ENCODE measurements around the gene CNGA3.

Gene CNGA3

GRCh38 chr2:98329549-98329948 is 16.7 kb upstream of the CNGA3 start:
- no peak for DNase-seq

GRCh38 chr2:98332989-98333388 is 13.3 kb upstream of the CNGA3 start:
- no peak for DNase-seq

DNA sequence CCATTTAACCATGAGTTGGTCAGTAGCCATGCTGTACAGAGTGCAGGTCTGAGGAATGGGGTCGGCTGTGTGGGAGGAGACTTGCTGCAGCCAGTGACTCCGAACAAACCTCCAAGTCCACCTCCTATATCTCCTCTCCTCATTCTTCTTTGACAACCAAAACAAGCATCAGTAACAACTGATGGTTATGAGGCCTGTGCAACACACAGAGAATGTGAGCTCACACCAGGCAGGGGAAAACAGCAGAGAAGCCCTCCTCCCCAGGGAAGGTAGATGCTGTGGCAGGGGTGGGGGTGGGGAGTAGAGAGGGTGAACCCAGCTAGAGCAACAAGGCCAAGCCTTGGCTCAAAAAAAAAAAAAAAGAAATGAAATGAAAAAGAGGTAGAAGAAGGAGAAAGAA is 12.3 kb upstream of the CNGA3 start:
- no peak for DNase-seq

- DNase-seq: no peak
These were observed 11.7 kb upstream of the CNGA3 start for GRCh38 chr2:98334439-98335078.

DNA sequence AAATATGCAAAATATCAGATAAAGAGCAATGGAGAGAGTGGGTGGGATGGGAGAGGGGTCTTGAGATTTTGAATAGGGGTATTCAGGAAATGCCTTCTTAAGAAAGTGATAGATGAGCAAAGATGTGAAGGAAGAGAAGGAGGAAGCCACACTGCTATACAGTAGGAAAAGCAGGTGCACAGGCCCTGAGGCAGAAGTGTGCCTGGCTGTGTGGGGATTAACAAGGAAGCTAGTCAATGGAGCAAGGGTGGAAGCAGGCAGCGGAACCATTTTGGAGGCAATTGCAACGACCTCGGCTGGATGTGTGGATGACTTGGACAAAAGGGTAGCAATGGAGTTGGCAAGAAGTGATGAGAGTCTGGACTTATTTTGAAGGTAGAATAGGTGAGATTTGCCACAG is 11.0 kb upstream of the CNGA3 start:
- DNase-seq: no peak

GRCh38 chr2:98341241-98341640 is 5.0 kb upstream of the CNGA3 start:
- no peak for DNase-seq

DNA sequence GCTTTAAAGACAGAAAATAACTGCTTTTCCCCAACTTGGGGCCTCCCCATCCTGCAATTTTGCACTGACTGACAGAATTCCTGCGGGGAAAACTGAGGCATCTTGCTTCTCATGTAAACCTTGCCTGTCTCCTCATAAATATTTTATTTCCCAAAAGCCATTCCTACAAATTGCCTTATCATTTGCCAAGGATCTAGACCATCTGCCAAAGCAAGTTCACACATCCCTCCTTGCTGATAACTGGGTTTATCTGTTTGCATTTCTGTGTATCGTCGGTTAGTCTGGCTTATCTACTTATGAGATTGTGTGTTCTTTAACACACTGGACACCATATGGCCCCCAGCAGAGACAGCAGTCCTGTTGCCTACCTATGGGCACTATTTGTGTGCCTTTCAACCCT is 3.0 kb upstream of the CNGA3 start:
- DNase-seq: no peak

DNA sequence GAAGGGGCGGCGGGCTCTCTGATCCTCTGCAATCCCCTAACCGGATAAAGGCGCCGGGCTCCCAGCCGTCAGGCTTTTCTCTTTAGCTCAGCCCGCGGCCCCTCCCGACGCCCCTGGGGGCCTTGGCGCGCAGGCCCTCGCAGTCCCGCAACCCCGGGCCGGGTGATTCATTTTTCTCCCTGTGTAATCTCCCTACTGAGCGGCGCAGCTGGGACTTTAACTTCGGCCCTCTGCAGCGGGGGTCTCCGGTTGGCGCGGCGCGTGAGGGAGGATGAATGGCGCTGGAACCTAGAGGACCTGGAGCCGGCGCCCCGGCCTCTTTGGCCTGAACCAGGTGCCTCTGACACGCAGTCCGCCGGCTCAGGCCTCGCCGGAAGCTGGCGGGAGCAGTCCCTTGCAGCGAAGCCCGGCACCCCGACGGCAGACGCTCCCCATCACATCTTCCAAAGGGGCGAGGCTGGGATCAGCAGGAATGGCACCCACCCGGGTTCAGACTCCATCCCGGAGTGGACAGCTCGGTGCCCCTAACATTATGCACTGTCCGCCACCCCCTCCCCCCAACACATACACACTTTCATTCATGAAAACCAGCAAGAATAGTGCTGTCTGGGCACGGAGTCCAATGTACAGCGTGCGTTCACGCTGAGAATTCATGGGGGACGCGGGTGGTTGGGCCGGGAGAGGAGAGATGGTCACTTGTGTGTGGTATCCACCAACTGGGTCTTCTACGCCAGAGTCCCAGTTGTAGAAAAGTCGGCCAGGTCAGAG is 1.2 kb downstream of the CNGA3 start:
- no peak for DNase-seq

GRCh38 chr2:98348066-98348561 is 1.9 kb downstream of the CNGA3 start:
- no peak for DNase-seq

DNA sequence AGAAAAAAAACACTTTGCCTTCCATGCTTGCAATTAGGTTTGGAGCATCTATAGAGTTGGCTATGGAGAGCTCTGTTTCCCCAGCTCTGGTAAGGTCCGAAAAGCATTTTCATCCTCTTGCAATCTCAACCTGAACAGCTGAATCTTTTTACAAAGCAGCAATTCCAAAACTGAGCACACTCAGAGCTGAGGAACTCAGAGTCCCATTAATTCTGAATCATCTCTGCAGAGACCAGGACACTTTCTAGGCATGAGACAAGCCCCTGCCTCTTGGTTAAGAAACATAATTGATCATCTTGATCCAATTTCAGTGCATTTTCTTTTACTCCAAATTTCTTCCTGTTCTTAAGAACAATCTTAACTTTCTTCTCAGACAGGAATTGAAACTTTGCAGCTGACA is 4.2 kb downstream of the CNGA3 start:
- DNase-seq: no peak

GRCh38 chr2:98355881-98356280 is 9.6 kb downstream of the CNGA3 start:
- no peak for DNase-seq

GRCh38 chr2:98356729-98357128 is 10.5 kb downstream of the CNGA3 start:
- no peak for DNase-seq

DNA sequence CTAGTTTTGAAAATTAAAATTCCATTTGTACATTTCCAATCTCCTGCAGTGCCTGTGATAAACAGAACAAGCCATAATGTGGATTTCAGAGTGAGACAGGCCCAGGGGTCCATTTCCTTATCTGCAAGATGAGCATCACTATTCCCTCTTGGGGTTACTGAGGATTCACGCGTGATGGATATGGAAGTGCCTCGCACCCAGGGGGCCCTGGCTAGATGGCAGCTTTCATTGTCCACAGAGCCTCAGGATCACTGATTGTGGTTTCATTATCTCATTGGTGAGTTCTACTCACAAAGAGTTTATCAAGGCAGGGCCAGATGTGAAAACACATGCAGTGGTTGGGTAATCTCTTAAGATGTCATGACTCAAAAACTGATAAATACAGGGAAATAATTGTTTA is 11.6 kb downstream of the CNGA3 start:
- no peak for DNase-seq

- no peak for DNase-seq
These were observed 13.7 kb downstream of the CNGA3 start for GRCh38 chr2:98359986-98360385.

DNA sequence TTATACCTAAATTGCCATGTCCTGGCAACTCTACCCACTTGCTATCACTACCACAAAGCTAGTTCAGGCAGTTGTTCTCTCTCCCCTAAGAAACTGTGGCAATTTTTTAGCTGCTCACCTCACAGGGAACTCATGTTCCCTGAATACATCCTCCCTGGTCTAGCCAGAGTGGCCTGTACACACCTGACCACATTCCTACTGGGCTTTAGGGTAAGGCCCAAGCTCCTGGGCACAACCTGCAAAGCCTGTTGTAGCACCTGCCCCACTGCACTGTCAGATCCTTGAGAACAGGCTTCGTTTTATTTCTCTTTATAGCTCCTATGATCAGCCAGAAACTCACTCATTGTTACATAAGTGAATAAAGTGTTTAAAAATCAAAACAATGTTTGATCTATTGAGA is 21.5 kb downstream of the CNGA3 start:
- DNase-seq: no peak

GRCh38 chr2:98369710-98370239 is 23.5 kb downstream of the CNGA3 start:
- DNase-seq: no peak

DNA sequence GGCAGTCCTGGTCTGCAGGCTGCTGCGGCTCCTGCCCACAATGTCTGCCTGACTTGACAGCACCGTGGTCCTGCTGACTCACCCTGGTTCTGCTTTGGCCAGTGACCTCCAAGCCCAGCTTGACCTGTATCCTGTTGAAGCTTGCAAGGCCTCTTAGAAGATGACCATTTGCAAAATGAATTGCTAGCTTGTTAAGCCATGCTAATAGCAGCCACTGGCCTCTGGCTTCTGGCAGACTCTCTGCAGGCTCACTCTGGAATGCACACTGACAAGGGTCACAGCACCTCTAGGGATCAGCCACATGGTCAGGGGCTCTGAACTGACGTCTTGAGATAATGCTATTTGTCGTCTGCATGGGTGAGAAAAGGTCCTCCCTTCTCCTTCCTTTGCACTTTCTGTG is 25.9 kb downstream of the CNGA3 start:
- no peak for DNase-seq

DNA sequence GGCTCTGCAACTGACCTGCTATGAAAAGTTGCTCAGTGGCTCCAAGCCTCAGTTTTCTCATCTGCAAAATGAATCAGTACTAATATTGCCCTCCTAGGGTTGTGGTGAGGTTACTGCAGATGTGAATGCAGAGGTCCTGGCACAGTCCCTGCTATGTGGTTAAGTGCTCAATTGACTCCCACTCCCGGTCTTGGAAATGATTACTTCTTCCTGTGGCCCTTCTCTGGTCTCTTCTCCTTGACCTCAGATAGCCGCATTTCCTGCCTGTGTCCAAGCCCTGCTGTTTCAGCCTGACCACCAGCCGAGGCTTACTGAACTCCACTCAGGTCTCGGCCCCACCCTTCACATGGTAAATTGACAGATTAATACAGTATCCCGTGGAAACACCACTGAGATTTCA is 26.3 kb downstream of the CNGA3 start:
- DNase-seq: no peak

GRCh38 chr2:98374286-98374685 is 28.0 kb downstream of the CNGA3 start:
- no peak for DNase-seq

GRCh38 chr2:98374958-98375570 is 28.8 kb downstream of the CNGA3 start:
- DNase-seq: no peak

- DNase-seq: no peak
These were observed 30.1 kb downstream of the CNGA3 start for GRCh38 chr2:98376301-98376910.

GRCh38 chr2:98376996-98377395 is 30.7 kb downstream of the CNGA3 start:
- DNase-seq: no peak

DNA sequence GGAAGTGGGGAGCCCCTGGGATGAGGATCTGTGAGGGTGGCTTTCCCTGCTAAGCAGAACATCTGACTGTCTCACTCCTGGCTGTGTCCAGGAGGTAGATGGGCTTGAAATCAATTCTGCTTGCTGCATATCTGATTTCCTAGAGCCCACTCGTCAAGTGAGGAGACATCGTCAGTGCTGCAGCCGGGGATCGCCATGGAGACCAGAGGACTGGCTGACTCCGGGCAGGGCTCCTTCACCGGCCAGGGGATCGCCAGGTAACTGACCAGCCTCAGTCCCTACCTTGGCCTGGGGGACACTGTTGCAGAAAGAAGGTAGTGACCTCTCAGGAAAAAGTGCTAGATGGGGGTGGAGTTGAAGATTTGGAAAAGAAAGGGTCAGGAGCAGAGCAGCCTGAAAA is 31.3 kb downstream of the CNGA3 start:
- no peak for DNase-seq

All from CD4-positive, alpha-beta T cell treated with Interleukin-17A for 4 hours (primary cell).